Keratinocyte (primary cell): ENCODE results near the gene UNC13A. TPM values are rescaled to one million over a fixed set of nuclear protein-coding genes. Genes with fewer than 3 reads are reported as not detected.

Experiments
- DNase-seq: peaks from one replicate; pipeline ENCODE4 v3.0.0-alpha.2; 2011; ENCODE audit warnings: low read depth, missing footprints, low spot score
- FAIRE-seq: peaks from 2 replicates; lab custom pipeline; 2011; peaks lifted over from hg19 to GRCh38; lab: Jason Lieb, UNC
- H2AFZ ChIP-seq: 2 replicates; pipeline ENCODE4 v1.6.0; 2012; ENCODE audit warnings: low read length, control low read depth, inconsistent platforms; ENCODE audit not compliant: control insufficient read depth
- H3K27ac ChIP-seq: 2 replicates; pipeline ENCODE4 v1.5.1; 2011; ENCODE audit warnings: low read length; ENCODE audit not compliant: control insufficient read depth, insufficient read depth
- H3K27me3 ChIP-seq: 3 replicates; pipeline ENCODE4 v1.6.0; 2011; ENCODE audit warnings: low read length; ENCODE audit not compliant: control insufficient read depth, insufficient read depth; ENCODE audit errors: extremely low read depth
- H3K36me3 ChIP-seq, 2 experiments: 2 replicates in 1 of 2; 3 replicates in 1 of 2; pipeline ENCODE4 v1.5.1; 2011; ENCODE audit warnings: low read length in 2 of 2, mild to moderate bottlenecking in 1 of 2; ENCODE audit not compliant: control insufficient read depth in 2 of 2, insufficient read depth in 2 of 2; ENCODE audit errors: extremely low read depth in 1 of 2
- H3K4me1 ChIP-seq: 3 replicates; pipeline ENCODE4 v1.5.1; 2011; ENCODE audit warnings: low read length; ENCODE audit not compliant: control insufficient read depth, insufficient read depth; ENCODE audit errors: extremely low read depth
- H3K4me2 ChIP-seq: 3 replicates; pipeline ENCODE4 v1.6.0; 2011; ENCODE audit warnings: low read depth, low read length; ENCODE audit not compliant: control insufficient read depth, insufficient read depth; ENCODE audit errors: extremely low read depth
- H3K4me3 ChIP-seq, 3 experiments: fragments of 200-600 bp in 1 of 3; sonication (generic) in 1 of 3; 2 replicates in 2 of 3; 3 replicates in 1 of 3; pipeline ENCODE4 v1.5.1; 2011 to 2016; ENCODE audit warnings: low read length in 3 of 3, mild to moderate bottlenecking in 3 of 3, control low read depth in 2 of 3, inconsistent platforms in 1 of 3, low read depth in 1 of 3, mixed read lengths in 1 of 3, mixed run types in 1 of 3, moderate library complexity in 1 of 3; ENCODE audit not compliant: control insufficient read depth in 2 of 3, insufficient read depth in 2 of 3; ENCODE audit errors: extremely low read depth in 1 of 3
- H3K79me2 ChIP-seq: 2 replicates; pipeline ENCODE4 v1.6.0; 2012; ENCODE audit warnings: low read length; ENCODE audit not compliant: control insufficient read depth, insufficient read depth
- H3K9ac ChIP-seq: 3 replicates; pipeline ENCODE4 v1.6.0; 2011; ENCODE audit warnings: low read length; ENCODE audit not compliant: control insufficient read depth, insufficient read depth; ENCODE audit errors: extremely low read depth
- H3K9me1 ChIP-seq: 3 replicates; pipeline ENCODE4 v1.6.0; 2011; ENCODE audit warnings: low read length; ENCODE audit not compliant: control insufficient read depth, insufficient read depth; ENCODE audit errors: extremely low read depth
- H3K9me3 ChIP-seq: 2 replicates; pipeline ENCODE4 v1.5.1; 2012; ENCODE audit warnings: low read depth, low read length; ENCODE audit not compliant: control insufficient read depth
- H4K20me1 ChIP-seq: 3 replicates; pipeline ENCODE4 v1.6.0; 2011; ENCODE audit warnings: low read length; ENCODE audit not compliant: control insufficient read depth, insufficient read depth; ENCODE audit errors: extremely low read depth
- CTCF ChIP-seq, 3 experiments: IDR thresholded peaks in 1 of 3; conservative IDR thresholded peaks in 1 of 3; optimal IDR thresholded peaks in 1 of 3; 2 replicates in 2 of 3; 3 replicates in 1 of 3; pipeline versions ENCODE3 to v1.5.1; 2011; ENCODE audit warnings: low read length in 3 of 3, mild to moderate bottlenecking in 3 of 3, moderate library complexity in 2 of 3, control low read depth in 1 of 3, inconsistent platforms in 1 of 3; ENCODE audit not compliant: insufficient read depth in 2 of 3; ENCODE audit errors: extremely low read depth in 1 of 3
- EZH2 ChIP-seq: IDR thresholded peaks from one replicate; pipeline ENCODE4 v1.6.1; 2012; ENCODE audit warnings: inconsistent platforms, mild to moderate bottlenecking, low read length, moderate library complexity
- dilution Hi-C: fragments of 300-500 bp; cut with MboI; formaldehyde crosslinking; loops from one replicate; pipeline ENCODE4 v1.7.0; 2020; ENCODE audit warnings: low sequenced_read_pairs; ENCODE audit not compliant: extremely low pct_ligation_motif_present
- polyA plus RNA-seq, 5 experiments: library from polyadenylated mRNA; depleted of rRNA in 3 of 5; stranded (reverse) in 3 of 5; stranded (forward) in 1 of 5; unstranded in 1 of 5; fragments of >200 nt; gene quantifications; 1 replicate in 1 of 5; 2 replicates in 3 of 5; 3 replicates in 1 of 5; pipeline versions ENCODE4 v1.2.1 to v1.2.3, GENCODE V29; 2011 to 2012; ENCODE audit warnings: missing spikeins in 2 of 5, low read depth in 1 of 5, low replicate concordance in 1 of 5

The UNC13A gene
- polyA plus RNA-seq, 1 donor (not counting 4 experiments of a cell fraction or from before 2014, with no cell fraction given), result under 0.01 TPM

GRCh38 chr19:17711851-17712250 is 23.7 kb upstream of the UNC13A start:
- no peak for DNase-seq
- Histone ChIP-seq H3K4me3 (no peak overlapping the region), H3K9me1 (no peaks in the 10 kb centered on the region), H3K79me2 (no peaks in the 10 kb centered on the region), H4K20me1 (no peaks in the 10 kb centered on the region), H3K36me3 (no peaks in the 10 kb centered on the region), H3K4me1 (no peaks in the 10 kb centered on the region), H2AFZ (no peak overlapping the region), H3K27me3 (no peaks in the 10 kb centered on the region), H3K9ac (no peak overlapping the region), H3K9me3 (no peaks in the 10 kb centered on the region), H3K4me2 (no peak overlapping the region), H3K27ac (no peak overlapping the region)
- TF ChIP-seq CTCF (optimal IDR thresholded peaks at IDR 0.05 in 1 of 3, IDR thresholded peaks at IDR 0.05 in 1 of 3, conservative IDR thresholded peaks at IDR 0.05 in 1 of 3; ENCODE audit: extremely low read depth in 1 of 3, insufficient read depth in 2 of 3, low read length in 3 of 3), result no peak
- TF ChIP-seq EZH2, result no peak
- dilution Hi-C loops, result no loop called here
- peak; percentile 26 for FAIRE-seq

DNA sequence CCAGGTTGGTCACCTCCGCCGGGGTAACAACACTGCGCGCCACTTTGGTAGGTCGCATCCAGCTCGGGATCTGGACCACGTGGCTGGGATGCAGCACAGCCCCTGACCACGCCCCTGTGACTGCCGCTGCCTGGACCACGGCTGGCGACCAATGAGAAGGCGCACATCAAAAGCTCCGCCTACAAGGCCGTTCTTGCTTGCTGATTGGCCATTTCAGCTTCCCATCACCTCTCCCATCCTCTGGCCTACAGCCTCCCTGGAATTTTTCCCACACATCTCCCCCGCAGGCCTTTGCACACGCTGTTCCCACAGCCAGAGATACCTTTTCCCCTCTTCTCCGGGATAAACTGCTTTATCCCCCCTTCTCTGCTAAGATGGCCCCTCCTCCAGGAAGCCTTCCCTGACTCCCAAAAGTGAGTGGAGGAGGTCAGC is 18.6 kb upstream of the UNC13A start:
- Histone ChIP-seq H3K9me1 (no peaks in the 10 kb centered on the region), H3K27ac (no peak overlapping the region), H3K9ac (no peak overlapping the region), H3K36me3 (no peaks in the 10 kb centered on the region), H4K20me1 (no peaks in the 10 kb centered on the region), H3K4me2 (no peak overlapping the region), H3K27me3 (no peaks in the 10 kb centered on the region), H3K79me2 (no peaks in the 10 kb centered on the region), H3K4me3 (no peak overlapping the region), H2AFZ (no peak overlapping the region), H3K9me3 (no peaks in the 10 kb centered on the region), H3K4me1 (no peaks in the 10 kb centered on the region)
- no peak for DNase-seq
- no peak for TF ChIP-seq CTCF (optimal IDR thresholded peaks at IDR 0.05 in 1 of 3, IDR thresholded peaks at IDR 0.05 in 1 of 3, conservative IDR thresholded peaks at IDR 0.05 in 1 of 3; ENCODE audit: extremely low read depth in 1 of 3, insufficient read depth in 2 of 3, low read length in 3 of 3)
- no peak for TF ChIP-seq EZH2
- no peak for FAIRE-seq
- dilution Hi-C loops, result no loop called here
